H1 (cell line): ENCODE measurements around the gene POP5.
"Not testable (repeated sequence)": the region's sequence is repeated elsewhere in the genome, so short reads cannot be mapped to it uniquely, and the experiment has no call there.

Experiments used
- CTCF ChIP-seq, 3 experiments: IDR thresholded peaks; 1 replicate in 2 of 3; 2 replicates in 1 of 3; pipeline versions ENCODE4 v1.5.1 to v1.6.1; 2011; ENCODE audit warnings: low read length in 3 of 3, mild to moderate bottlenecking in 3 of 3, inconsistent platforms in 2 of 3, low read depth in 1 of 3, moderate library complexity in 1 of 3; ENCODE audit not compliant: insufficient read depth in 1 of 3; ENCODE audit errors: control extremely low read depth in 1 of 3
- EZH2 ChIP-seq: fragments of 200-600 bp; sonication (generic); IDR thresholded peaks from 2 replicates; pipeline ENCODE4 v1.7.1; 2012; ENCODE audit warnings: low read depth, mild to moderate bottlenecking, moderate library complexity, low read length, inconsistent platforms; ENCODE audit not compliant: severe bottlenecking
- GTF2F1 ChIP-seq: IDR thresholded peaks from 2 replicates; pipeline ENCODE4 v1.6.1; 2012; ENCODE audit warnings: low read depth, low read length, improper control_type of control experiment, borderline replicate concordance
- JUND ChIP-seq: IDR thresholded peaks from 2 replicates; pipeline ENCODE4 v1.6.1; 2011; ENCODE audit warnings: mild to moderate bottlenecking, improper control_type of control experiment, low read length
- PHF8 ChIP-seq: fragments of 200-600 bp; sonication (generic); conservative IDR thresholded peaks from 2 replicates; pipeline ENCODE4 v1.7.1; 2012; ENCODE audit warnings: low read depth, mild to moderate bottlenecking, inconsistent platforms, low read length, moderate library complexity
- POLR2A ChIP-seq, 2 experiments: IDR thresholded peaks; 1 replicate in 1 of 2; 2 replicates in 1 of 2; pipeline ENCODE4 v1.6.1; 2011; ENCODE audit warnings: low read depth in 2 of 2, low read length in 2 of 2, mild to moderate bottlenecking in 2 of 2; ENCODE audit errors: control extremely low read depth in 1 of 2
- SIRT6 ChIP-seq: IDR thresholded peaks from one replicate; pipeline ENCODE4 v1.7.1; 2012; ENCODE audit warnings: low read length, inconsistent platforms
- SIX5 ChIP-seq: IDR thresholded peaks from 2 replicates; pipeline ENCODE4 v1.6.1; 2011; ENCODE audit warnings: mild to moderate bottlenecking, low read depth, low read length
- TEAD4 ChIP-seq: IDR thresholded peaks from 2 replicates; pipeline ENCODE4 v1.6.1; 2012; ENCODE audit warnings: low read depth, low read length, inconsistent platforms, mixed read lengths

GRCh38 chr12:120602416-120602815, 21.2 kb upstream of the POP5 start:
- not testable (repeated sequence) for TF ChIP-seq POLR2A (IDR thresholded peaks at IDR 0.05; ENCODE audit: control extremely low read depth in 1 of 2, low read depth in 2 of 2, low read length in 2 of 2); CTCF (IDR thresholded peaks at IDR 0.05; ENCODE audit: control extremely low read depth in 1 of 3, insufficient read depth in 1 of 3, low read depth in 1 of 3, low read length in 3 of 3); SIX5; SIRT6; PHF8; GTF2F1; TEAD4; EZH2; JUND
